Measurements from ENCODE around the gene KNDC1.

The KNDC1 gene

GRCh38 chr10:133211959-133212852 lies 52.2 kb downstream of the KNDC1 start:
- TF ChIP-seq GATA2 (IDR thresholded peaks at IDR 0.05; ENCODE audit: low read depth, low read length), result no peak
- TF ChIP-seq GATA3 (IDR thresholded peaks at IDR 0.05; ENCODE audit: low read depth, low read length), result no peak

GRCh38 chr10:133212853-133213494 lies 53.0 kb downstream of the KNDC1 start:
- no peak for TF ChIP-seq GATA2 (IDR thresholded peaks at IDR 0.05; ENCODE audit: low read depth, low read length)
- TF ChIP-seq GATA3 (IDR thresholded peaks at IDR 0.05; ENCODE audit: low read depth, low read length), result no peak

- TF ChIP-seq GATA2 (IDR thresholded peaks at IDR 0.05; ENCODE audit: low read depth, low read length) (no peak), GATA3 (IDR thresholded peaks at IDR 0.05; ENCODE audit: low read depth, low read length) (no peak)
Measured at GRCh38 chr10:133213641-133214467, 53.8 kb downstream of the KNDC1 start.

- no peak for TF ChIP-seq GATA3 (IDR thresholded peaks at IDR 0.05; ENCODE audit: low read depth, low read length)
- no peak for TF ChIP-seq GATA2 (IDR thresholded peaks at IDR 0.05; ENCODE audit: low read depth, low read length)
Measured at GRCh38 chr10:133214468-133215410, 54.7 kb downstream of the KNDC1 start.

GRCh38 chr10:133215586-133215985 lies 55.6 kb downstream of the KNDC1 start:
- TF ChIP-seq GATA2 (IDR thresholded peaks at IDR 0.05; ENCODE audit: low read depth, low read length), result no peak
- TF ChIP-seq GATA3 (IDR thresholded peaks at IDR 0.05; ENCODE audit: low read depth, low read length), result no peak

- TF ChIP-seq GATA3 (IDR thresholded peaks at IDR 0.05; ENCODE audit: low read depth, low read length), result no peak
- TF ChIP-seq GATA2 (IDR thresholded peaks at IDR 0.05; ENCODE audit: low read depth, low read length), result no peak
Measured at GRCh38 chr10:133216776-133217175, 56.8 kb downstream of the KNDC1 start.

GRCh38 chr10:133217800-133218589 lies 58.0 kb downstream of the KNDC1 start:
- TF ChIP-seq GATA3 (IDR thresholded peaks at IDR 0.05; ENCODE audit: low read depth, low read length), result no peak
- TF ChIP-seq GATA2 (IDR thresholded peaks at IDR 0.05; ENCODE audit: low read depth, low read length), result no peak

- no peak for TF ChIP-seq GATA2 (IDR thresholded peaks at IDR 0.05; ENCODE audit: low read depth, low read length)
Measured at GRCh38 chr10:133218891-133219290, 58.9 kb downstream of the KNDC1 start.

- TF ChIP-seq GATA2 (IDR thresholded peaks at IDR 0.05; ENCODE audit: low read depth, low read length) (no peak), GATA3 (IDR thresholded peaks at IDR 0.05; ENCODE audit: low read depth, low read length) (no peak)
Measured at GRCh38 chr10:133219782-133220181, 59.8 kb downstream of the KNDC1 start.

GRCh38 chr10:133221331-133221730 lies 61.3 kb downstream of the KNDC1 start:
- TF ChIP-seq GATA3 (IDR thresholded peaks at IDR 0.05; ENCODE audit: low read depth, low read length), result no peak
- no peak for TF ChIP-seq GATA2 (IDR thresholded peaks at IDR 0.05; ENCODE audit: low read depth, low read length)

- no peak for TF ChIP-seq GATA2 (IDR thresholded peaks at IDR 0.05; ENCODE audit: low read depth, low read length)
- no peak for TF ChIP-seq GATA3 (IDR thresholded peaks at IDR 0.05; ENCODE audit: low read depth, low read length)
Measured at GRCh38 chr10:133224076-133224475, 64.1 kb downstream of the KNDC1 start.

- TF ChIP-seq GATA3 (IDR thresholded peaks at IDR 0.05; ENCODE audit: low read depth, low read length) (no peak), GATA2 (IDR thresholded peaks at IDR 0.05; ENCODE audit: low read depth, low read length) (no peak)
Measured at GRCh38 chr10:133224756-133225372, 64.8 kb downstream of the KNDC1 start.

Data from SH-SY5Y (cell line).